HG03575 (cell line): ENCODE data around the gene GTF2I.
"Not testable (repeated sequence)": the region's sequence is repeated elsewhere in the genome, so short reads cannot be mapped to it uniquely, and the experiment has no call there.

Source experiments
- ATAC-seq: cut with Tn5 transposase; IDR thresholded peaks from one replicate; pipeline ENCODE4 v1.9.1; 2021; ENCODE audit not compliant: unreplicated experiment, insufficient number of reproducible peaks, low FRiP score; ENCODE audit errors: extremely low read depth

Gene GTF2I

GRCh38 chr7:74707238-74707637 lies 49.7 kb downstream of the GTF2I start:
- ATAC-seq = no peak

GRCh38 chr7:74708569-74709275 lies 51.2 kb downstream of the GTF2I start:
- ATAC-seq = no peak

GRCh38 chr7:74709880-74710671 lies 52.6 kb downstream of the GTF2I start:
- ATAC-seq = no peak

DNA sequence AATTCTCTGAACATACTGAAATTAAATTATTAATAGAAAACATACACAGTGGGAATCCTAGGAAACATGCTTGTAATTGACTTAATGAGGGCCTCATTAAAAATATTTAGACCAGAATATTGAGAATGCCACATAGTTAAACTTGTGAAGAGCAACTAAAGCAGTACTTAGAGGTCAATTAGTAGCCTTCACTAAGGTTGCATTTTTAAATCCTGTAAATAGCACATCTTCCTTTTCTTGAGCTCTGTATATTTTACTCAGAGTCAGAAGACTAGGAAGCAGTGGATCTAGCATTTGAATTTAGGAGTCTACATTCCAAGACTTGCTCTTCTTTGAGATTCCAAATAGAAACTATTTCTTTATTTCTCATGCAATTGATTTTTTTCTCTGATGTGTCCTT lies 56.0 kb downstream of the GTF2I start:
- ATAC-seq = no peak

- no peak for ATAC-seq
Observed at GRCh38 chr7:74717889-74718288, 60.4 kb downstream of the GTF2I start.

DNA sequence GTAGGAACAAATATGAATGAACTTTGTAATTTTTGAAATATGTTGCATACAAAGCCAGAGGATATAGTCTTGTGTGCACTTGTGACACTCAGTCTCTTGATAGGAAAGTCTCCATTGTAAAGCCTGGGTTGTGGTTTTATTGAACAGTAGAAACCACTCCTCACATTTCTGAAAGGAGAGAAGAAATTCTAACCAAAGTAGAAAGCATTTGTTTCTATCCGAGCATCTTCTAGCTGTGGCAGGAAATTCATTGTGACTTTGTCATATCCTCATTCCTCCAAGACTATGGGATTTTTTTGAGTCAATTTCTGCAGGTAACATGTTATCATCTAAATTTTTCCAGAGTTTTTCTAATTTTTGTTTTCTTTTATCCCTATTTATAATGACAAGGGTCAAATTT lies 60.8 kb downstream of the GTF2I start:
- ATAC-seq = no peak

GRCh38 chr7:74722153-74722552 lies 64.6 kb downstream of the GTF2I start:
- no peak for ATAC-seq

DNA sequence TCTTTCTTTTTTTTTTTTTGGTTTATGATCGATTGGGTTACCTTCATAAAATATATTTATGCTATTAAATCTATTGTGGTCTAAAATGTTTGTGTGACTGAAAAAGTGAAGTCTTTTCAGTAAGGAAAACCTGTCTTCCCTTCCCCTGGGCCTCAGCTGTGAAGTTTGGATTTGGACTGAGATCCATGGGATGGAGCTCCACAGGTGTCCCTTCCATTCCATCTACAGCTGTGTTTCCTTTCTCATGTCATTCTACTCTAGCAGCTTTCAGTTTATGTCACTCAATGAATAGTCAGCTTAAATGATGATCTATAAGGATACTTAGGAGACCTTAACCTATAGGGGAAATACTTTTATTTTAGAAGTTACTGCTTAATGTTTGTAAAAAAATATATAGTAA lies 68.3 kb downstream of the GTF2I start:
- no peak for ATAC-seq

DNA sequence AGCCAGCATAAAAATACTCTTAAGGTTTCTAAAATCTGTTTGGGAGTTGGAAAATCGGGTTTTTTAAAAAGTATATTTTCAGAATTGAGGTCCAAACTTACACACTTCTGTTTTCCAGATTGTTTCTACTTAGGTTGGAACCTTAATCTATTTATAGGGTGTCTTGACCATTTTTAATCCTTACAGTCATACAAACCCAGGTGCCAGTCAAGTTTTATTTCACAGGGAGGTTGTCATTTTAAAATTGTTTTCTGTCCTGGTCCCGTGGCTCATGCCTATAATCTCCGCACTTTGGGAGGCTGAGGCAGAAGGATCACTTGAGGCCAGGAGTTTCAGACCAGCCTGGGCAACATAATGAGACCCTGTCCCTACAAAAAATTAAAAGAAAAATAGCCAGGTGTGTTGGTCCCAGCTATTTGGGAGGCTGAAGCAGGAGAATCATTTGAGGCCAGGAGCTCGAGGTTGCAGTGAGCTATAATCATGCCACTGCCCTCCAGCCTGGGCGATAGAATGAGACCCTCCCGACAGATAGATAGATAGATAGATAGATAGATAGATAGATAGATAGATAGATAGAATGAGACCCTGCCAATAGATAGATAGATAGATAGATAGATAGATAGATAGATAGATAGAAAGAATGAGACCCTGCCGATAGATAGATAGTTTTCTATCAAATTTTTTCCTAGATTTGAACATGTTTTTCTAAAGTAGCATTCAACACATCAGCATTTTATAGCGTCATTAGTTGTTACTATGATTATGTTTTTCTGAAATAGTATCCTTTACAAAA lies 69.0 kb downstream of the GTF2I start:
- no peak for ATAC-seq

DNA sequence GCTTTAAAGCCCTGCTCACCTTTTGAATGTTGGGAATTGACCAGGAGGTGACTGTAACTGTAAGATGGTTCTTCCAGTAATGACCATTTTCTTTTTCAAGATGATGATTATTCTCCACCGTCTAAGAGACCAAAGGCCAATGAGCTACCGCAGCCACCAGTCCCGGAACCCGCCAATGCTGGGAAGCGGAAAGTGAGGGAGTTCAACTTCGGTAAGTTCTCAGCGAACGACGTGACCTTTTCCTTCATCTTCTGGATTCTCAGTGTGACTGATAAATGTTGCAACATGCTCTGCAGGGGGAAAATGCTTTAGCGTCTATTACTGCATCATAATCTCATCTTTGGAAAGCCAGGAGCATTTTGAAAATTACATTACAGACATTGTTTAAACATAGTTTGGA lies 71.2 kb downstream of the GTF2I start:
- not testable (repeated sequence) for ATAC-seq

- ATAC-seq = not testable (repeated sequence)
Observed at GRCh38 chr7:74730186-74730585, 72.7 kb downstream of the GTF2I start.

- ATAC-seq = not testable (repeated sequence)
Observed at GRCh38 chr7:74739974-74740703, 82.6 kb downstream of the GTF2I start.

GRCh38 chr7:74743936-74744557 lies 86.5 kb downstream of the GTF2I start:
- ATAC-seq = not testable (repeated sequence)

GRCh38 chr7:74753921-74754482 lies 96.5 kb downstream of the GTF2I start:
- not testable (repeated sequence) for ATAC-seq

GRCh38 chr7:74756673-74757072 lies 99.2 kb downstream of the GTF2I start:
- not testable (repeated sequence) for ATAC-seq

DNA sequence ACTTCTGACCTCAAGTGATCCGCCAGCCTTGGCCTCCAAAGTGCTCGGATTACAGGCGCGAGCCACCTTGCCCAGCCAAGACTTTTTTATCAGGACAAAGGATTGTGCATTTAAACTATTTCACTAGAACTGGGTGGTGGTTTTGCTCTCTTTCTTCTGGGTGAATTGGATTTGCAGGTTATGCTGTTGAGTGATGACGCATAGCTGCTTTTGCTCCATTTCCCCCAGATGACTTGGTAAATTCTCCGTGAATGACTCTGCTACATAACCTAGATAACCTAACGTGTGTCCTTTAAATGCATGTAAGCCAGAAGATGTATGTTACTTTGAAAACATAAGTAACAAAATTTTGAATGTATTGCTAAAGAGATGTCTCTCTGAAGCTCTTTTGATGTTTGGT lies 100.8 kb downstream of the GTF2I start:
- ATAC-seq = not testable (repeated sequence)

- not testable (repeated sequence) for ATAC-seq
Observed at GRCh38 chr7:74758982-74759381, 101.5 kb downstream of the GTF2I start.

GRCh38 chr7:74765205-74765918 lies 107.8 kb downstream of the GTF2I start:
- not testable (repeated sequence) for ATAC-seq
